Activated CD4-positive, alpha-beta T cell treated with anti-CD3 and anti-CD28 coated beads, Interleukin-2, amount 50 U/mL, for 16 hours (primary cell): ENCODE data around the gene HS6ST3.
"Not testable (repeated sequence)": the region's sequence is repeated elsewhere in the genome, so short reads cannot be mapped to it uniquely, and the experiment has no call there.

Experiments used
- DNase-seq: peaks from one replicate; pipeline ENCODE4 v3.0.0-alpha.2; 2020

Gene HS6ST3

DNA sequence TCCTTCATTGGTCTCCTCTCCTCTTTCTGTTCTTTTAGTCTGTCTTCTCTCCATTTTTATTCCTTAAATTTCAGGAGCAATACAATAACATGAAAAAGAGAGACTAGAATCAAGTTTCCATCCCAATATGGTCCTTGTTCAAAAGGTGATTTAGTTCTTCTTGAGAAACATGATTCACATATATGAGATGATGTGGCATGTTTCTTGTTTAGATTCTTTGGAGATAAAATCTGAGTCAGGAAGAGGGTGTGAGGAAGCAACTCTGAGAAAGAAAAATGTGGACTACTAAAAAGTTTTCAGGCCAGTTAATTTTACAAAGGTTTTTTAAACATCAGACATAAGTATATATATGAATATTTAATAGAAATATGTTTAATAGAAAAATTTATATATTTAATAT lies 673.0 kb downstream of the HS6ST3 start:
- no peak for DNase-seq

DNA sequence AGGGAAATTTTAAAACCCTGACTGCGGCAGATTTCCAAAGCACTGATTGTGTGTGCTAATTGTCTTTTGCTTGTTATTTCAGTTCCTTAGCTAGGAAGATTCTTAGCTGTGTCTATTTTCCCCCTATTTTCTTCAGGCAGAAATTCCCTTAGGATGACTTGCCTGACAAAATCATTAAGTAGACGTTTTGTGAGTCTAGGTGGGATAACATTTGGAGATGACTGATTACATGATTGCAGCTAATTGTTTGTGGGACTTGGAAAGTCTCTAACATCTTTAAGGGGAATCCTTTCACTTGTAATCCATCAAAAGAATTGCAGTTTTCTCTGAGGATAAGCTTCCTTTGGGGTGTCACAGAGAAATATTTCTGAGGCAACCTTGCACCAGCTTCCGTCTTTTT lies 676.4 kb downstream of the HS6ST3 start:
- no peak for DNase-seq

DNA sequence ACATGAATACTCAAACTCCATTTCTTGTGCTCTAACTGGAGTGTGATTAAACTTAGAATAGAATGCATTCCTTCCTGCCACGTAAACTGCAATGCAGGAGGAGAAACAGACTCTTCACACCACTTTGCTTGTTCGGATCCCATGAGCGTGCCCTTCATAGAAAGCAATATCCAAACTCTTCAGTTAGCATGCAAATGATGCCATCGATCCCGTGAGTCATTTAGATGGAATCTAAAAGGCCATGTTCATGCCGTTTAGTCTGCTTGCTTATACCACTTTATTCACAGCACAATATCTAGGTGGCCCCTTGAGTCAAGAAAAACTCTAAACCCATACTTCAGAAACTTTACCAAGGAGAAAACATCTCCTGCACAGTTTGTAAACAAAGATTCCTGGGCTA lies 678.6 kb downstream of the HS6ST3 start:
- no peak for DNase-seq

DNA sequence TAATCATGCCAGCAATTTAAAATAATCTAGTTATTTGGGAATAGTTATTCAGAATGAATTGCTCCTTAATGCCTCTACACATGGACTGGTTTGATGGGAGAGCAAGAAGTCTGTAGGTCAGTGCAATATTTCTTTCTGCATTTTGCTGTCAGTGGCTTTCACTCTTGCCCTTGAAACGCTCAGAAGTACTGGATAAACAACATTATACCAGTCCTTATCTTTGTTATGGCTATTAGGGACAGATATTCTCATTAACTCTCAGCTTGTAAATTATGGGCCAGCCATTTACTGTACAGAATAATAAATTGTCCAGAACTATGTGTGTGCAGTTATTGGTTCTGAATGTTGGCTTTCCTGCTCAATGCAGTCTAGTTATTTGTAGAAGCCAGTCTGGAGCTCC lies 680.0 kb downstream of the HS6ST3 start:
- no peak for DNase-seq

DNA sequence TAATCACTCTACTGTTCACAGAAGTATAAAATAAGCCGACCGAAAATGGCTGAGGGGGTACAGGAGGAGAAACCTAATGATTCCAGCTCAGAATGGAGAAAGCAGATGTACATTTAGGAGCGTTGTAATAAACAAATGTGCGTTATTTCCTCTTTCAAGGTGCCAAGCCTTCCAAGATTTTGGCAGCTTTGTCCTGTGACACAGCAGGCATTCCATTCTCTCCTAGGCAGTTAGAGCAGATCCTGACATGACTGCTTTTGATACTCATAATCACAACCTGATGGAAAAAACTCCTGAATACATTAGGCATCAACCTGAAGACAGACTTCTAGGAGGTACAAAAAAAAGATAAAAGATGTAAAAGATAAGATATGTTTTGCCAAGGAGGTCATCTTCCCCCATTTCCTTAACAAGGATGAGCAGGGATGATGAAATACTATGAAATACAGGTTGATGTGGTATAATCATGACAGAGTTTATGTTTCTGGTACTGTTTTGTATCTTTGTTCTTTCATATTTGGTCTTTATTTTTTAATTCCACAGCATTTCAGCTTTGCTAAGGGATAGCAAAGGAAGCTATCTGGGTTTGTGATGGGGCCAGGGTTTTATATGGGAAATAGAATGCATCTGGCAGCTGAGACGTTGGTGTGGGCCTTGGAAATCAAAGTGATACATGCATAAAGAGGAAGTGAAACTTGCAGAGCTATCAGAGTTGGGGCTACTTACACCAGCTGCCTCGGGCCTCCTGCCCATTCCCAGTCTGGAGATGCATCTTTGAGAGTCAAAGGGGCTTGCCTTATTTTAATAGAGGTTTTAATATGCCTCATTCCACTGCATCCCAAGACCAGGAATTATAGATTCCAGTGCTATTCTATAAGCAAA lies 681.8 kb downstream of the HS6ST3 start:
- DNase-seq: no peak

DNA sequence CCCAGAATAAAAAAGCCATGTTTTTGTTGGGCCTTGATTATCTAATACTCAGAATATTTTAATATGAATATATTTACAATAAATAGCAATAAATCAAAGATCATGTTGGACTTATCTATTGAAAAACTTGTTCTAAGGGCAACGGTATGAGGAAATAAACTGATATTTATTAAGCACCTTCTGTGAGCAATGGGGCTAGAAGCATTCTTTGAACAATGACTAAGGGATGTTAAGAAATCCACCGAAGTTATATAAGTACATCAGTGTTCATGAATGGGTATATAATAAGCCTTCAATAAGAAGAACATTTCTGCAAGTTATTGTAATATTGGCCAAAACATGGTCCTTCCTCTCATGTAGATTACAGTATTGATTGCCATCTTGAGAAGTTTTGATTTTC lies 682.5 kb downstream of the HS6ST3 start:
- no peak for DNase-seq

DNA sequence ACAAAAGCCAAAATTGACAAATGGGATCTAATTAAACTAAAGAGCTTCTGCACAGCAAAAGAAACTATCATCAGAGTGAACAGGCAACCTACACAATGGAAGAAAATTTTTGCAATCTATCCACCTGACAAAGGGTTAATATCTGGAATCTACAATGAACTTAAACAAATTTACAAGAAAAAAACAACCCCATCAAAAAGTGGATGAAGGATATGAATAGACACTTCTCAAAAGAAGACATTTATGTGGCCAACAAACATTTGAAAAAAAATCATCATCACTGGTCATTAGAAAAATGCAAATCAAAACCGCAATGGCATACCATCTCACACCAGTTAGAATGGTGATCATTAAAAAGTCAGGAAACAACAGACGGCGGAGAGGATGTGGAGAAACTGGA lies 688.4 kb downstream of the HS6ST3 start:
- DNase-seq: not testable (repeated sequence)

DNA sequence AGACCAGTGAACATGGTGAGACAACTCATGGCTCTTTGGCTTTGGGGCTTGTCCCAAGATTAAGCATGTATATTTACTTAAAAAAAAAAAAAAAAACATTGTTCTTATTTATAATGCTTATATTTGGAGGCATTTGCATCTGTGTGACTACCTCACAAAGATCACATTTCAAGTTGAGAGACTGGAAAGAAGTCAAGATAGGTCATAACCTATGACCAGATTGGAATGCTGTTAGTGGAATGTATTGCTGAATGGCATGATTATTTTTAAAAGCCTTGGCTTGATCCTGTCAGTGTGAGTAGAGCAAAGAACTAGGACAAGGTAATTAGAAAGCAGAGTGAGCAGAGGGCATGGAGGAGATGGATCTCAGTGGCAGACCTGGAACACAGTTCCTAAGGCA lies 689.8 kb downstream of the HS6ST3 start:
- DNase-seq: no peak

DNA sequence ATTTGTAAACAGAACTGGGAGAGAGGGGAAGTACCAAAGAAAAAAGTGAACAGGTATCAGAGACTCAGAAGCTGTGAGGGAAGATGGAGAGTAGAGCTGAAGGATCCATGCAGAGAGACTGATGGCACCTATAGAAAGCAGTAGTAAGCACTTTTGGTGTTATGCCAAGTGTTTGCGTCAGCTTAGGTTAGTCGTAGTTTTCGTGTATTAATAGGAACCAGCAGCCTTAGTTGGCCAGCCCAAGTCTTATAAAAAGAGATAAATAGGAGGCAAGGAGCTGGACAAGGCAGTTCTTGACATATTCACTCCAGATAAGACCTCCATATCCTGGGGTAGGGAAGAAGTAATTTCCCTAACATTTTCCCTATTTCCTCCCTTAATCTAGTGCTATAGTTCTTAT lies 690.2 kb downstream of the HS6ST3 start:
- DNase-seq: no peak

DNA sequence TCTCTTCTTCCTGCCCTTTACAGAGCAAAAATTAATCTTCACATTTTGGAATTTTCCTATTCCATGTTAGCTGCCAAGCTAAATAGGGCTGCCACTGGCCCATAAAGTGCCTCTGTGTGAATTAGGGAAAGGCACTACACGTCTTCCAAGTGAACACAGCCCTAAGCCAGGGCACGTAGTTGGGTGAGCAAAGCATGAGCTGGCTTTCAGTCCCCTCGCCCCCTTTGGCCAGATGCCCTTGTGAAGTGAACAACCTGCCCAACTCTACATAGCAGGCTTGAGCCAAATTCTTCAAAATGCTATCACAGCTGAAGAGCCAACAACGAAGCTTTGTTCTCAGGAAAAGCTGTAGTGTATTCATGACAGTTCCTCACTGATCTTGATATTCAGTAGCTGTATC lies 691.2 kb downstream of the HS6ST3 start:
- no peak for DNase-seq

DNA sequence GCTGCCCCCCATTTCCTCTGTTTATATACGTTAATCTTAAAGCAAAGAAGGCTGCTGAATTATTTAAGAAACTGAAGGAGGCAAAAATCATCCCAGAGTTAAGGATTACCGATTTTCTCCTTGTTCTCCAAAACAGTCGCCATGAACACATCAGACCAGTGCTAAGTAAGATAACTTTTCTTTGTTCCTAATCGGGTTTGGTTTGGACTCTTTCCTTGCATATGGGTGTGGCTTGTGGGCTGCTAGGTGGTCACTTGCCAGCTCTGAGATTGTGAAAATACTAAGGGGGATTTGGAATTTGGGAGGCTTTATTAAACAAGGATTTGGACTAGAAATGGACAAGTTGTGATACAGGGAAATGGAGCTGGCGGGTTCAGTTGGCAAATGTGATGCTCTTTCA lies 692.3 kb downstream of the HS6ST3 start:
- DNase-seq: no peak

DNA sequence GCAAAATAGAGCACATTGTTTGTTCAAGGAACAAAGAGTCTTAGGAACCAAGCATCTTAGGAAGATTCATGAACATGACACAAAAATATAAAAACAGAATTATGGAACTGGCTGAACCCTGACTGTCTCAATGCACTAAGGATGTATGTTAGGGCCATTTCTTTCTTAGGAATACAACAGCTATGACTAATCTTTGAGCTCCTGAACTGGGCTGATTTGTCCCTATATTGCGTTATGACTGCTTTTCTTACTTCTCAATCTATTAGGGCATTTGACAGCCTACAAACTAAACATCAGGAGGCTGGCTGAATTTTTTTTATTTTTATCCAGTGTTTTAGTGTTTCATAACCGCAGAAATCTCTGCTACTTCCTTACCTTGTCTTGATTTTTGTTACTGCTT lies 693.1 kb downstream of the HS6ST3 start:
- DNase-seq: no peak

DNA sequence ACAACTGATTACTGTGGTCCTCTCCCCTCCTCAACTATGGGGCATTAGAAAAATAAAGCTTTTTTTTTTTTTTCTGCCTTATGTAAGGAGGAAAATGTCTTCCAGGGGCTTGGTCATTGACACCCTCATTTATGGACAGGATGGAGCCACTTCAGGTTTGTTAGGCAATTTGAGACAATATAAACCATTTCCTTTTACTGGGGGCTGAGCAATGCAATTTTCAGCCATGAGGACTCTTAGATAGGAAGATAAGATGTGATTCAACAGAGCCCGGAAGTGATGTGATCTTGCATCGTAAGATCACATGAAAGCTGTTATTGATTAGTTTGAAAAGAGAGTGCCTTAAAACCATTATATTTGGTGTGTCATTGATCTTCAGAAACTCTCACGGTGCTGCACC lies 693.6 kb downstream of the HS6ST3 start:
- DNase-seq: no peak

DNA sequence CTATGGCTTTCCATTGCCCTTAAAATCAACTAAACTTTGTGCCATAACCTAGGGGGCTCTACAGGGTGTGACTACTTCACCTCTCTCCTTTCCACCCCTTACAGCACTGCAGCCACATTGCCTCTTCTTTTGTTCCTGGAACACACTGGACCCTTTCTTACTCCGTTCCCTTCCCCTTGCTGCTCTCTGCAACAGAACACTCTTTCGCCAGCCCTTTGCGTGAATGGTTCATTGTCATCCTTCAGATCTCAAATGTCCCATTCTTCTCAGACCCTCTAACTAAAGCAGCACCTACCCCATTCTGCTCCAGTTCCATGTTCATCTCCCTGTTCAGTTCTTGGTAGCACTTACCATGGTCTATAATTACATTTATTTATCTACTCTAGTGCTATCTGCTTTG lies 696.1 kb downstream of the HS6ST3 start:
- no peak for DNase-seq

DNA sequence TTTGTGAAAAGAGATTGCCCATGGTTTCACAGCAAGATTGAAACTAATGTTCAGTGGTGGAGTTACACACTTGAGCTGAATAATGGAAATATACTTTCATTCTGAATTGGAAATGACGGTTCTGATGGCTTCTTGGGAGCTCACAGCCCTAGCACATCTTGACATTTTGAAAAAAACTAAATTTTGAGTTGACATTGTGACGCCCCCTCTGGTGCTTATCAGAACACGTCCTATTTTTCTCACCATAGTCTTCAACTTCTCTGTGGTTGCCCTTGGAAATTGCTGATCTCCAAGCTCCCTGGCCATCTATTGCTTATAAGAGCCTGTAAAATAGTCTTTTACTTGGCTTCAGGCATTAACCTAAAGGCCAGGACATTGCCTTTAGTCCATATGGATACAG lies 702.3 kb downstream of the HS6ST3 start:
- no peak for DNase-seq

DNA sequence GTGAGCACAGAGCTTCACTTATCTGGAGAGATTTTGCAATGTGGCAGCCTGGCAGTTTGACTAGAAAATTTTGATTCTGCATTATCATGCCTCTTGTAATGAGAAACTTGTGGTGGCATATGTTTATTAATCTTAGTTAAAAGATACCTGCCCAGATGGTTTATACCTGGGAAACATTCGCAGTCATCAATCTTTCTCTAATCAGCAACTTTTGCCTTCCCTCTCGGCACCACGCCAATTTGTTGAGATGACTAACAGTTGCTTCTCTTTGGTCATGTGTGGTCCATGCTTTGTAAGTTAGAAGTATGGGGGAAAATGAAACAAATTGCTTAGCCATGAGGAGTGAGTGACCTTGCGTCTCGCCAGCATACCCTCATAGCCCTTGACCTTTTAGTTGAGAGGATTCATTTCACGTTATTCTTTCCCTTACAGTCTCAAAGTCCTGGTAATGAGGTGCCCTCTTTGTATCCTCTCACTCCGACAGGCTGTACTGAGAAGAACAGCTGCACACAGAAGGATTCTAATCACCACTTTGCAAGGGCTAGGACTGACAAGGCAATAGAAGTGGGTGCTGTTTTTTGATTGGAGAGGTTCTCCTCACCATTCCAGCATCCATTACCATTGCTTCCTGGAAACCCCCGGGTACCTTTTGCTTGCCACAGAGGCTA lies 703.0 kb downstream of the HS6ST3 start:
- DNase-seq: no peak

DNA sequence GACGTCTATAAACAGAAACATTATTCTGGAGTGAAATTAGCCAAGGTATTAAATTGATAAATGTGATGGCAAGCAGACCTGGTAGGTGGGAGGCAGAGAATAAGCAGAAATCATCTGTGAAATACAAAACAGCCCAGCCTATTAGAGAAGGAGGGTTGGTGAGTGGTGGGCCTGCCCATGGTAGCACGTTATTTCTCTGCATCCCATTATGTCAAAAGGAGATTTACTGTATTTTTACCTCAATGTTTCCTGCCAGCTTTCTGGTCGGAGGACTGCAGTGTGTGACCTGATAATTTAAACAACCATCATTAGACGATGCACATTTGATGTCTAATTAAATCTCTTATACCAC lies 703.5 kb downstream of the HS6ST3 start:
- DNase-seq: no peak

DNA sequence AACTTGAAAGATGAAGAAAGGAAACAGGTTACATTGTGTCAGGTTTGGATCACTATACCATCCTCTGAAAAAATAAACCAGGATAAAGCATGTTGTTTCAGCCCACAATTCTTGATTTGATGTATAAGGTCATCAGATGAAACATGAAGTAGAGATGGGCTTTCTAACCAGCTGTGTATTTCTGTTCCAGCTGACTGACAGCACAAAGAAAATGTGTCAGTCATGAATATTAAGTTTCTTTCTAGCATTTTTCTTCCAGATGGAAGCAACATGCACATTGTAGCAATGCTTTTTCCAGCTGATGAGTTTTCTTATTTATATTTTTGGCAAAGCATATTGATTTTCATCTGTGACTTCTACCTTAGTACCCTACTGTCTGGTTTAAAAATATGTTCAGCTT lies 704.8 kb downstream of the HS6ST3 start:
- no peak for DNase-seq

DNA sequence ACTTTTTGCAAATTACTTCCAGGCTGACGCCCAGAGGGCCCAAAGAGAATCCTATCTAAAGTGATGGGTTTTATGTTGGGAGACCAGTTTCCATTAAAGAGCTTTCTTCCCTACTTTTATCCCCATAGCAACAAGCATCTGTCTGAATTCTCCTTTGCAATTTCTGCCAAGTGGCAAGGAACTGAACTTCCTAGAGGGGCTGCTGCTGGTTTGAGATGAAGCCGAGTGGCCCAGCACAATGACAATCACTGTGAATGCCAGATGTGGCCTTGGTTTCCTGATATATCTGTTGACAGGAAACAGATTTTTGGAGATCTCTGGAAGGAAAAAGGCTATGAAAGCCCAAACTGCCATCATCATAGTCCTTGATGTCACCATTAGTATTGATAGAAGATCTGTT lies 705.8 kb downstream of the HS6ST3 start:
- DNase-seq: no peak

DNA sequence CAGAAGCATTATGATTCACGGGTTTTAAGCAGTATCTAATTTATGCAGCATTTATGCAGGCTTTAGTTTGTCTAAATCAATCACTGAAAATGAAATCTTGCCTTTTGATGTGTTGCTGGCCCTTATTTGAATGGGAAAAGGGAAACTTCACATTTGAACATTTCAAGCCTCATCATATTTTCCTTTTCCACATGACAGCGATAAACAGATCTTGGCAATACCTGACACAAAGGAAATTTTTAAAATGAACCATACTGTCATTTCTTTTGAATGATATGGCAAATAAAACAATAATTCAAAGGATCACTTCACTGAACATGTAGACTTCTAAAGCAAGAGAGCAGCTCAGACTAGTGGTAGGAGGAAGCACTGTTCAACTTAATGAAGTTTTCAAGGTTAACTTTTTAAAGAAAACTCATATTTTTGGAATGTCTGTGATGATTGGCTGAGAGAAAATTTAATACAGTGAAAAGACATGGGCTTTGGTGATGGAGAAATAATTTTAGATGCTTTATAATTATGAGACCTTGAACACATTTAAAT lies 706.3 kb downstream of the HS6ST3 start:
- DNase-seq: no peak

DNA sequence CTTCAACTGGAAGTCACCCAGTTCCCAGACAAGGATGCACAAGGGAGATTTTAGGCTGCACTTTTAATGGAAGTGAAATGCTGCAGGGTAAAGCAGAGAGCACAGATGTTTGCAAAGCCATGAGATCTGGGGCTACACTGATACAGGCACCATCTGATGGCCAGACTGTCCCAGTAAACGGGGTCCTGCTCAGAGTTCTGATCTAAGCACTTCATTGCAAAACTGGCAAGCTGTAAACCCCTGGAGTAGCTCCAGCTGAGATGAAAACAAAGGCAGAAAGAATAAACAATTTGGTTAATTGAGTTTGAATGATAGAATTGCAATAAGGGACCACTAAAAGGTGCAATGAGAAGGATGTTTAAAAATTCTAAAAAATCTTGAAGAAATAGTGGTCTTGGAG lies 707.2 kb downstream of the HS6ST3 start:
- DNase-seq: no peak

DNA sequence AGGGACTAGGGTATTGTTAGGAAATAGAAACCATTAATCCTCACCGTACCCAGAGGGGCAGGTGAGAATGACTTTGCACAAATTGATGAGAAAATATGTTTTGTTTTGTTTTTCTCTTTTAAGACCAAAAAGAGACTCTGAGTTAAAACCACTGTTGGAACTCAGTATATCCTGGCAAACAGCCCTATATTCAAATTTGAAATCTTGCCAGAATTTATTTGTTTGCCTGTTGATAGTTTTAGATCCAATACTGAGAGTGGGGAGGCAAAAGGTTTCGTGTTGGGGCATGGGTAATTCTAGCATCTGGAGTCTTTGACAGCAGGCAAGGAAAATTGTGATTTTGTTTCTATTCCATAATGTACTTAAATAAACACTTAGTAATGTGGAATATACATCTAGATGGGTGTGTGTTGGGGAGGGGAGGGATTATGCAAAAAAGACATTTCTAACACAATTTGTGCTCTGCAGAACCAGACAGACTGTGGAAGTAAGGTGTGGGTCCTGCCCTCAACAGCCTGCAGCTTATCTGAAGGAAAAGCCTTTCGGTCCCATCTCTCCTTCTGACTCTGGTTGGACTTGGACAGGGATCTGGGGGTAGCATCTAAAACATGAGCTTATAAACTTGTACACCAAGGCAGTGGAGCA lies 713.7 kb downstream of the HS6ST3 start:
- no peak for DNase-seq

DNA sequence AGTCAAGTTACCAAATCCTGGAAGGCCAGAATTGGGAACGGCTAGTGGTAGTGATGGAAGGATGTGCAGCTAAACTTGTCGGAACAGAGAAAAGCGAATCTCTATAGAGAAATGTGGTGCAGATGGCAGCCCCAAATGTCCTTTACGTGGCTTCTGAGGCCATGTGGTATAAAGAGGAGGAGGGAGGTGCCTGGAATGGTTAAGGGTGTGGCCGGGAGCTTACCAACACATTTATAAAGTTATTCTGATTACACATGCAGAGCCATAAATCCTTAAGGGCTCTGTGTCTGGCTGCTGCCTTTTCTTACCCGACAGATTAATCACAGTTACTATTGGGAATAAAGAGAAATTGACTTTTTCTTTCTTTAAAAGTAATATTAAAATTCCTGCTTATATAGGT lies 714.3 kb downstream of the HS6ST3 start:
- DNase-seq: no peak

DNA sequence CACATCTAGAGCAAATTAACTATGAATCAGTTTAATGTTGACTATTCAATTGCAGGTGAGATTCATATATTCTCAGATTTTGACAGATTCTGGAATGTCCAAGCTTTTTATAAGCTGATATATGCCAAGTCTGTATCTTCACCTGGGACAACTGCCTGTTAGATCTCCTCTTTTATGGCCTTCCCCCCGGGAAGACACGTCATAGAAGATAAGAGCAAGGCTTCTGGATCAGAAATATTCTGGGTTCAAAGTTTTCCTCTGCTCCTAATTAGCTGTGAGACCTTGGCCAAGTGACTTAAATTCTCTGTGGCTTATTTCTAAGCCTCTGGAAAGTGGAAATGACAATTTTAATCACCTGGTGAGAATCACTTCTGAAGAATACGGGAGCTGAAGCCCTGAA lies 716.8 kb downstream of the HS6ST3 start:
- DNase-seq: no peak
